HG03280 (cell line): ENCODE results near the gene ATF6B.

Source experiments
- ATAC-seq: cut with Tn5 transposase; IDR thresholded peaks from one replicate; pipeline ENCODE4 v1.9.1; 2021; ENCODE audit warnings: mild to moderate bottlenecking, moderate library complexity; ENCODE audit not compliant: unreplicated experiment

The ATF6B gene

DNA sequence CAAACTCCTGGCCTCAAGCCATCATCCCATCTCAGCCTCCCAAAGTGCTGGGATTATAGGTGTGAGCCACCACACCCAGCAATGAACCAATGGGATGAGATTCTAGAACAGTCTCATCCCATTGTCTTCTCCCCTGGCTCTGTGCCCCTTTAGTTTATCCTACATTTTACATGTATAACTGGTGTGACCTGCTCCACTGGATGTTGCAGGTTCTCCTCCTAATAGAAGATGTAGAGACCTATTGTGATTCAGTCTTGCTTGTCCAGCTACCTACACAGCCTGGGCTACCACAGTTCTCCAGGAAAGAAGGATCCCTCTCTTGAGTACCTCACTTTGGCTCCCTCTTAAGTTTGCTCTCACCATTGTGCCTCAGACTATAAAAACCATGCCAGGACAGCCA lies 4.1 kb upstream of the ATF6B start:
- ATAC-seq = no peak

DNA sequence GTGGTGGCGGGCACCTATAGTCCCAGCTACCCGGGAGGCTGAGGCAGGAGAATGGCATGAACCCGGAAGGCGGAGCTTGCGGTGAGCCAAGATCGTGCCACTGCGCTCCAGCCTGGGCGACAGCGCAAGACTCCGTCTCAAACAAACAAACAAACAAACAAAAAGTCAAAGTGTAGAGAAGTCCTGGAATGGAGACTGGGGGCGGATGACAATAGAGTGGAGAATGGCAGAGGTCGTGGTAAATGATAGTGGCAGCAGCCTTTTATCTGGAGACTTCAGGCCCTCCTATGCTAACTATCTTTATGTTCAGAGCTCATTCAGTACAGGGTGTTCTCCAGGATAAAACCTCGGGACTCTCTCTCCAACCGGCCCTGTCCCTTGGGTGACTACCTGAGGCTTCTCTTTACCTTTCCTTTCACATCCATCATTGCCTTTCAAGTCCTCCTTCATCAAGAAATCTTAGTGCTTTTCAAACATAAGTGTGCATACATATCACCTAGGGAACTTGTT lies 3.4 kb upstream of the ATF6B start:
- ATAC-seq = no peak

DNA sequence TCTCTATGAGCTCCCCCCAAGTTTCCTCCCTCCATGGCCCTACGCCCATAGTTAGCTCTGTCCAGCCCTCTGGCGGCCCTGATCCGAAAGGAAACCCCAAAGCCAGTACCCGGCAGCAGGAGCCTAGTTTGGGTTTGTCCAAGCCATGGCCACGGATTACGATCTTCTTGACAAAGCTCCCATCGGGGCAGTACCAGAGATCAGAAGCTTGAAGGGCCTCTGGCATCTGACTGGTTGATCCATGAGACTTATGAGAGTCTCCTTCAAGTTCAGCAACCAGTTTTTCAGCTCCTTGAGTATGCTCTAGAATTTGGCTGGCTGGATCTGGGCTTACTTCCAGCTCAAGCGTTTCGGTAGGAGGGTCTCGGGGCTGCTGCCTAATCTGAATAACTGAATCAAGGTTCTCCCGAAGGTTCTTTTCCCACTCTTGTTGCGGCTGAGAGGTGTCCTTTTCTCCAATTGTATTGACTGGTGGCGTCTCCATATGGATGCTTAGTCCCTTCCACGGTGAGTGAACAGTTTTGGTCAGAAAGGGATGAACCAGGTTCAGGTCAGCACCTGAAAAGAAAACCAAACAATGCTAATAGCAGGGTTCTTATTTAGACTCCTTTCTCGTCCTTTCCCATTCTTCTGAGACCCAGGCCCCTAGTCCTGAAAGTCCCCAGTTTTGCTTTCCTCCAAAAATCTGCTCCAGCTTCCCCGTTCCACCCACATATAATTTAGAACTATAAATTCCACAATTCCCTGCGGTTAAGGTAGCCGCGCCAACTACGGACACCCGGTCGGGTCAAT lies 1.4 kb upstream of the ATF6B start:
- no peak for ATAC-seq

DNA sequence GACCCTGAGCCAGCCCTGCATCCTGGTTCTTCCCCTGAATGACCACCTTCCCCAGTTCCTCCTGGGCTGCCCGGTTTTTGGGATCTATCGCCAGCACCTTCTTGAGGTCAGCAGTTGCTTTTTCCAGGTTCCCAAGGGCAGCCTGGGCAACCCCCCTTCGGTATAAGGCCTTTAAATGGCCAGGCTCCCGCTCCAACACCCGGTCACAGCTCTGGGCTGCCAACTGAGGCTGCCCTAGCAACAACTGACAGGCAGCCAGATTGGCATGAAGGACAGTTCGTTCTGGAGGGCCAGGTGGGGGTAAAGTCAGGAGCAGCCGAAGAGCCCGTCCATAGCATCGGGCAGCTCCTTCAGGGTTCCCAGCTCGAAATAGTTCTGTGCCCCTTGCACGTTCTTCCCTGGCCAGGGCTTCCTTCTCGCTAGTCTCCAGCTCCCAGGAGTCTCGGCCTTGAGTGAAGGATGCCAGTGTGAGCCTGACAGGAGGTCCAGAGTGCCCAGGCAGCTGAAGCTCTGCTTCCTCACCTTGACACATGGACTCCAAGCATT lies 778 bp upstream of the ATF6B start:
- no peak for ATAC-seq

DNA sequence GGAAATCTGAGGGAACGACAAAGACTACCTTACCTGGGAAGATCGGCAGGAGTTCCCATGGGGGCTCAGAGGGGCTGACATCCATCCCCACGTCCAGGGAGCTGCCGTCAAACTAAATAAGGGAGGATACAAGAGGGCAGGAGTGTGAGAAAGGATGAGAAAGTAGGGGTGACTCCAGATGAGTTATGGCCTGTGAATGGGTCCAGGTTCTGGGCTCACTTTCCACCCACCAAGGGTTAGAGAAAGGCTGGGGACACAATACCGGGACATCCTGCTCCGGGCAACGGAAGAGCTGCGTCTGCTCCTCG lies 683 bp downstream of the ATF6B start:
- no peak for ATAC-seq

DNA sequence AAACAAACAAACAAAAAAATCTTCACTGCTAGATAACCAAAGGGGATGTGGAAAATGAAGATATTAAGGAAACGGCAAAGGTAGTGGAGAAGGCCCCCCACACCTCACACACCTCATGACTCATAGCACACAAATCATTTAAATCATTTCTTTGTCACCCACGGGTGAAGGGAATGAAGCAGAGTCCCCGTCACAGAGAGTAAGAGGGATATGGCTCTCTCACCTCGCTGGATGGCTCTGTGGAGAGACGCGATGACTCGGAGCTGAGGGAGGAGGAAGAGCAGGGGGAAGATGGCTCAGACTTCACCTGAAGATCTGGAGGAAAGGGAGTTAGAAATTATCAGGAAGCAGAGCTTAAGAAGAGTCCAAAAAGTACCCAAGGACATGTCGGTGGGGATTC lies 1.2 kb downstream of the ATF6B start:
- ATAC-seq = no peak

DNA sequence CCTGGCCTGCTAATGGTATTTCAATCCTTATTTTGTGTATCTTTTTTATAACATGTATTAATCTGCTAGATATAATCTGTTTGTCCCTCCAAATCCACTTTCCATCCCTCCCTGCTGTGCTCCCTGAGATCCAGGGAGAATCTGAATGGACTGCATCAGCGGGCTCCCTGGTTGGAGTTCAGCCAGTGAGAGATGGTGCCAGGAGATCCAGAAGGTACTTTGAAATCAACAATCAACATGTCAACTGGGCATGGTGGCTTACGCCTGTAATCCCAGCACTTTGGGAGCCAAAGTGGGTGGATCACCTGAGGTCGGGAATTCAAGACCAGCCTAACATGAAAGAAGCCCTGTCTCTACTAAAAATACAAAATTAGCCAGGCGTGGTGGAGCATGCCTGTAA lies 4.4 kb downstream of the ATF6B start:
- ATAC-seq = no peak

DNA sequence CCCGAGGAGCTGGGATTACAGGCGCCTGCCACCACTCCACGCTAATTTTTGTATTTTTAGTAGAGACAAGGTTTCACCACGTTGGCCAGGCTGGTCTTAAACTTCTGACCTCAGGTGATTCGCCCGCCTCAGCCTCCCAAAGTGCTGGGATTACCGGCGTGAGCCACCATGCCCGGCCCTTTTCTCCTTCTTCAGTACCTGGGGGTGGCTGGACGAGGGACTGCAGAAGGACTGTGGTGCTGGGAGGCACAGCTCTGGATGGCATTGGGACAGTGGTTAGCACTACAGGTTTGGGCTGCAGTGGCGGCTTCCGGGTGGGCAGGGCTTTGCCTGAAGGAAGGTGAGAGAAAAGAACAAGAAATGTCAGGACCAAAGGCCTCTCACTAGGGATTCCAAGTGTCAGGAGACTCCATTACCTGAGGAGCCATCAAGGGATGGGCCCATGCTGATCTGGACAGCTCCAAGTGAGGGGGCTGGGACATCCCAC lies 7.4 kb downstream of the ATF6B start:
- no peak for ATAC-seq

DNA sequence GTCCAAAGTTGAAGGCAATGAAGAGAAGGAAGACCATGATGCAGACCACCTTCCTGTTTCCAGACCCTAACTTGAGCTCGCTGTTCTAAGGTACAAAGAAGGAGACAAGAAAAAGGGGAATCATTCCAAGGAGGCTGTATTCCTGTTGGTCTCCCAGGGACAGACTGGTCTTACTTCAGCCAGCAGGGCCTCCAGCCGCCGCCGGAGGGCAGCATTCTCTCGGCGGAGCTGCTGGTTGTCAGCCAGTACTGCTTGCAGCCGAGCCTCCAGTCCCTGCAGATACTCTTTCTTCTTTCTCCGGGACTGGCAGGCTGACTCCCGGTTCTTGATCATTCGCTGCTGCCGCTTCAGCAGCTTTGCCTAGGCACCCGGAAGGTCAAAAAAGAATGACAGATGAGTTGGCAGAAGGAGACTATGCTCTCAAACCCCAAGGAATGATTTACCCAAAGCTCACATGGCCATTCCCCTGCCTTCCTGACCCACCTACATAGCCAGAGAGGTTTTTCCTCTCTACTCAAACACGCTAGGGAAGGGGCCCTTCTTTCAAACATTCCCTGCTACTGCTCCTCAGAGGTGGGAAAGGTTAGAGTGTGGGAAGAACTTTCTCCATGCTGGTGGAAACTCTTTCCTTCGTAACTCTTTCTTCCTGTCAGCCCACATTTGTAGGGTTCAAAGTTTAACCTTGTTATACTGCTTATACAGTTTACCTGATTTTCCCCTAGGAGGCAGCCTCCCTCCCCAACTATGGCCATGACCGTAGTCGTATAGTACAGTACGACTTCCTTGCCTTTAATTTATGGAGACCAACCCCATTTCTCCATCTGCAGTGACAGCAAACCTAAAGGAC lies 9.0 kb downstream of the ATF6B start:
- ATAC-seq = no peak

DNA sequence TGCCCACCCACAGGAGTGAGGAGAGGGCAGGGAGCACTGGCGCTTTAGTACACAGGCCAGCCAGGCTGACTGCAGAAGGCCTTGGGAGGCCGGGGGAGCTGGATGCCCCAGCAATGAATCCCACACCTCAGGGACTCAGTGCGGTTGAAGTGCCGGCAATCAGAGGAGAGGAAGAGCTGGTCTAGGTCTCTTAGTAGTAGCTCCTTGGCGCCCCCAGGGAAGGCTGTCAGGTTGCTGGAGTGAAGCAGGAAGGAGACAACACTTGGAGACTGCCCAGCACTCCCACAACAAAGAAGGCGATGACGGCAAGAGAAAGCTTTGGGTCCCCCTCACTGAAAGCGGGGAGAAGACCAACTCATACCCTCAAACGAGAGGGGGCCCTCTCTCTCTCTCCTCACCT lies 10.6 kb downstream of the ATF6B start:
- ATAC-seq = no peak

DNA sequence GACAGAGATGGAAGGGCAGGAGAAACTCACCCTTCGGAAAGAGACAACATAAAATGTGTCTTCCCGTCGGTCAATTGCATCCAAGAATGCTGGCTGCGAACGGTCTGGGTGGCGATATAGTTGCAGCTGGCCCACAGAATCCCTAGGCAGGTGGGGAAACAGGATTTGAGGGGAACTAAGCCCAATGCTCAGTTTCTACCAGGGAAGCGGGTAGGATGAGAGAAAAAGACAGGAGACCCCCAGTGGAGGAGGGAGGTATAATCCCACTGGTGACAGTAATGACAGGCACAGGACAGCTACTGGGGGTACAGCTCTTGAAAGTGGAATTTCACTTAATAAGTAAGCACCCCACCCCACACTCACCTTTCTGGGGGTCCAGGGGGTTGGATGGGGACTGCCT lies 11.4 kb downstream of the ATF6B start:
- no peak for ATAC-seq

DNA sequence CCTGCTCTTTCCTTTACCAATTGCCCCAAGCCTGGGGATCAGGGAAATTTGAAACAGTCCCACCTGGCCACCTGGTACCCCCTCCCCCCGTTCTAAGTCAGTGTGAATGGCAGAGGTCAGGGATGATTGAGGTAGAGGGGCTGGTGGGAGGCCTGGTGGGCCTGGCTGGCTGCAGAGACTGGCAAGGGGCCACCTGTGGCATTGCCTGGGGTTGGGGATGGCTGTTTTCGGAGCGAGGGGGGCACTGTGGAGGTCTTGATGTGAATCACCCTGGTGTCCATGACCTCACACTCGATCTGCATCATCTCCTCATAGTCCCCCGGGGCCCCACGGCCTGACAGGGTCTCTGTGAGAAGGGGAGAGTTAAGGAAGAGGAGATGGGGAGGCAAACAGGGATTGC lies 12.4 kb downstream of the ATF6B start:
- no peak for ATAC-seq

DNA sequence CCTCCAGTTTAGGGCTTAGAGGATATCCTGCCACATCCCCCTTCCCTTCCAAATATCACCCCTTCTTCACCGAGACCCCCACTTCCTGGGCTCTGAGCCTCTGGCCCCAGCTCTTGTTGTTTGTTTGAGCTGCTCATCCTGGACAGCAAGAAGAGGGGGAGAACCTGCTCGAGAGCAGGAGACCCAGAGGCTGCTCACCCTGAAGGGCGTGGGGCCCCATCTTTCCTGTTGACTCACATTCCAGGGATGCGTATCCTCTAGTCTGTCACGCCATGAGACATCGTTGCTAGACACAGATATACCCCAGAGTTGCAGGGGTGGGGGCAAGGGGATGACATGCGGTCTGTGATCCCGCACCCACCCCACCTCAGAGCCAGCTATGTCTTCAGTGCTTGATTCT lies 13.2 kb downstream of the ATF6B start:
- ATAC-seq = no peak

DNA sequence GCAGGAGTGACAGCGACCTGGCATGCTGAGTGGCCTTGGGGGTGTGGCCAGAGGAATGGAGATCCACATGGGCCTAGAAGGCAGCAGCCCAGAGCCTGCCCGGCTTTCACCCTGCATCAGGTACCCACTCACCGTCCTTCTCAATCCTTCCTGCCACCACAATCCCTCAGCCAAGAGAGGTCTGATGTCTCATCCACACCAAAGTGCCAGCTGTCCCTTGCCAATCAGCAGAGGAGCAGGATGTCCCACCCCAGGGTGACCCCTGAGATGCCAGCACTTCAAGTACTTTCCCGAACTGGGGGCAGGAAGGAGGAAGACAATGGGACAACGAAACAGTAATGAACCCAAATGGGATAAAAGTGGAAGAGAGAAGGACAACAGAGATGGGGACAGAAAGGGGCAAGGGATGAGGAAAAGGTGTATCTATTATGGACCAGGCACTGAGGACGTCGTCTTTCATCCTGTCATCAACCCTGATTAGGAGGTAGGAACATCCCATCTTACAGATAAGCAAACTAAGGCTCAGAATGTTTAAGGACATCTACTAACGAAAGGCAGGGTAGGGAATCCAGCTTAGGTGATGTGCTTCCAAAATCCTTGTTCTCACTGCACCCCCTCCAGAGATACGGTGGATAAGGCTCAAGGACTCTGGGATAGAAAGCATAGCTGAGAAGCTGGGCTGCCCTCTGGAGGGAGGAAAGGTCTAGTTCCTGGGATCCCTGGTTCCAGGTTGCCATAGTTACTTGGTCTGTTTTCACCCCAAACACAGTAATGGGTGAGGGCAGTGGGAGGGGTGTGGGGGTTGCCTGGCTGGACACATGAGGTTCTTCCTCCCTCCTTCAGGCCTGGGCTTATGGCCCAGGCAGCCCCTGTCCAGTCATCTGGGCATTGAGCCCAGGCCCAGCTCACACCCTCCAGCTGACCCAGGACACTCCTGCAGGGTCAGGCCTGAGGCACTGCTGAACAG lies 14.4 kb downstream of the ATF6B start:
- ATAC-seq = no peak

DNA sequence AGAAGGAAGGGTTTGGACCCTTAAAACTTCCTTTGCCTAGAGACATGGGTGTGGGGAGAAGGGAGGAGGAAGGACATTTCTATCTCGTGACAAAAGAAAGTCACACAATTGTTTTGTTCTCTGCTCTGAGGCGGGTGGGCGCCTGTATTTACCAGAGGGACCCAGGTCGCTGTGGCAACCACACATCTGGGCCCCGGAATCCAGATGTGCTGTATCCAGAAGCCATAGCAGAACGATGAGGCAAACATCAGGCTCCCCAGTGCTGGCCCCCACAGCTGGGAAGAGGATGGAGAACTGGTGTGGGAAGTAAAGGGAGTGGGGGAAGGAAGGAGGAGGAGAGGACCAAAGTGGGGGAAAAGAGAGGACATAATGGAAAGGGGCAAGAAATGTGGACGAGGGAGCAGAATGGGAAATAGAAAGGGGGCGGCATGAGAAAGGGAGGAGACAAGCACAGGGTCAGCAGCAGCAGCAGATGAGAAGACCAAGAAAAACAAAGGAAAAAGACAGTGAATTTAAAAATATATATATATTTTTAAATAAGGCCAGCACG lies 15.5 kb downstream of the ATF6B start:
- ATAC-seq = no peak

DNA sequence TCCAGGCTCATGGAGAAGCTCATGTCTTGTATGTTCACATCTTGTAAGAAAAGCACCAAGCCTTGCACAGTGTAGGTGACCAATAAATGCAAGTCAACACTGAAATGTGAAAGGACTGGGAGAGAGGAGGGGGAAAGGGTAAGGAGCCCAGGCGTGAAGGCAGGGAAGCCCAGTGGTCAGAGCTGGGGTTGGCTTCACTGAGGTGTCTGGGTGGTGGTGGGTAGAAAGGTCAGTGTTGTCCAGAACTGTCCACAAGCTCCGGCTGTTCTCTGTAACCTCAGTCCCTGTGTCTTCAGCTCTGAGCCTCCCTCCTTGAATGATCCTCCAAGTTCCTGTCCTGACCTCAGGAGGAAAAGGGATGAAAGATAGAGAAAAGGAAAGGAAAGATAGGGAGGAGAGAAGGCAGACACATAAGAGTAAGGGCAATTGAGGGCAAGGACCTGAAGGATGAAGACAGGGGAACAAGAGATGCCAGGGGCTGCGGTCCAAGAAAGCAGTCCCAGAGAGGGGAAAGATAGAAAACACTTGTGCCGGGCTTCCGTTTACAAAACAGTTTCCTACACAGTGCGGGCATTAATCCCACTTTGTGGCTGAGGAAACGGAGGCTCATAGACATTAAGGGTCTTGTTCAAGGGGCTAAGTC lies 16.5 kb downstream of the ATF6B start:
- no peak for ATAC-seq

DNA sequence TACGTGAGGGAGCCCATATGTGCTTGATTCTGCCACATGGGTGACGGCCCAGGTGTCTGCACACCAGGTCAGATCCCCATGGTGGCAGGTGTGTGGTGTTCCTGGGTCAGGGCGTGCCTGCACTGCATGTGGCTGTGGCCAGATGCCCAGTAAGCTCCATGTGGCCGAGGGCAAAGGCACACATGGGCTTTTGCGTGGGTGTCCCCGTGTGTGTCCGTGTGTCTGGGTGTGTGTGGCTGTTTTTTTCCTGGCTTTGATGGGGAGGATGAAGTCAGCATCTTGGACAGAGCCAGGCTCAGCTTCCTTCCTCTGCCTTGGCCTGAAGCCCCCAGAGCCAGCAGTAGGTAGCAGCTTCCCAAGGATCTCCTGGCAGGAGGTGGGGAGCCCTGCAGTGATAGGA lies 17.4 kb downstream of the ATF6B start:
- ATAC-seq = no peak

DNA sequence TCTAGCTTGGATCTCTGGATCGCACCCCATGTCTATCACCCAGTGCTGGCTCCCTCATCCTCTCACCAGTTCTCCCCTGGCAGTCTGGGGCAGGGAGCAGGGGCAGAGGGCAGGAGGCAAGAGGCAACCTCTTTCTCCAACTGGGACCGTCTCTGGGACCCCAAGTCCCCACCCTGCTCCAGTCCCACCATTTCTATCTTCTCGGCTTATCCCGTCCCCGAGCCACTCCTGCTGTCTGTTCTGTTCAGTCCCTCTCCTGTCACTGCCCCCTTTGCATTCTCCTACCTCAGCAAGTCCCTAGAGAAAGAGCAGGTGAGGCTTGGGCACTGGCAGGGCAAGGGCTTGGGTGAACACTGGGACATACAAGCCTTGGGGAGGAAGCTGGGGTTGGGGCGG lies 18.3 kb downstream of the ATF6B start:
- ATAC-seq = no peak

DNA sequence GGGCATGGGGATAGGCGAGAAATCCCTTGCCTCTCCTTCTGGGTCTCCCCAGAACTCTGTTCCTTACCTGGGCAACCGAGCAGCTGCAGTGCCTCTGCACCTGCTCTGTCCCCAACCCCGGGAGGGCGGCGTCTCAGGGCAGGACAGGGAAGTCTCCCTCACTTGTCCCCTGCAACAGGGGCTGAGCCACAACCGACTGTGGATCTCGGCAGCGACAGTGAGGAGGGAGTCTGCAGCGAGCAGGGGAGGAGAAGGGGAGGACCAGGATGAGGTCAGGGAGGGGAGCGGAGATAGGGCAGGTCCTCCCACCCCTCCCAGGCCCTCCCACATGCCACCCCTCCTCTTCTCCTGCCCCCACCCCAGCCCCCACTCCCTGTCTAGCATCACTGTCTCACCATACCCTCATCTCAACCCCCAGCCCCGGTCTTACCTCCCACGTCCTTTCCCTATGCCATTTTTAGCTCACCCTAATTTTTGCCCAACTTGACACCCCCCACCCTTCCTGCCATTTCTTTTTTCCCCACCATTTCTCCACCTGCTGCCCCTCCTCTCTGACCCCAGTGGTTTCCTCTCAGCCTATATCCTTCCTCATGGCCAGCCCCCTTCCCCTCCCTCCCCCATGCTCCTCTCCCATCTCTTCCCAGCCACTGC lies 18.8 kb downstream of the ATF6B start, which contains the start of gene TNXB:
Gene TNXB (minus strand): TSS at position 225 of the 651 bp plus-strand sequence. CDS start 11,140 bp downstream, outside the sequence.
- ATAC-seq = no peak
